Measurements from ENCODE around the gene ARHGEF40.

The ARHGEF40 gene

GRCh38 chr14:21136024-21136423, 65.9 kb downstream of the ARHGEF40 start:
- DNase-seq: peak; percentile 20
